Pancreas (tissue), 10 donors: Measurements from ENCODE around the gene SMC3. TPM values are rescaled to one million over a fixed set of nuclear protein-coding genes. Genes with fewer than 3 reads are reported as not detected.

Experiments
- ATAC-seq, 4 donors: fragments of 200-7000 bp; cut with Tn5 transposase; one replicate each; pipeline versions ENCODE4 v1.8.0 to v1.9.1; 2020; ENCODE audit warnings: mild to moderate bottlenecking in 4 of 4, moderate library complexity in 4 of 4
- DNase-seq, 6 donors: peaks; one replicate each; pipeline ENCODE4 v3.0.0-alpha.2; 2020
- FAIRE-seq: peaks from 2 replicates; lab custom pipeline; 2012; peaks lifted over from hg19 to GRCh38; lab: Jason Lieb, UNC
- H3K27ac ChIP-seq, 4 donors: fragments of 200-600 bp; sonication (generic); 1 replicate in 3 of 4; 2 replicates in 1 of 4; pipeline versions ENCODE4 v1.5.0 to v1.8.0; 2020
- H3K27me3 ChIP-seq, 4 donors: fragments of 200-600 bp; one replicate each; pipeline ENCODE4 v1.8.0; 2021
- H3K36me3 ChIP-seq, 3 donors: fragments of 200-600 bp; sonication (generic) in 1 of 3; one replicate each; pipeline versions ENCODE4 v1.5.0 to v1.8.0; 2020 to 2021
- H3K4me1 ChIP-seq, 3 donors: fragments of 200-600 bp; one replicate each; pipeline ENCODE4 v1.8.0; 2021
- H3K4me3 ChIP-seq, 4 donors: fragments of 200-600 bp; sonication (generic) in 2 of 4; one replicate each; pipeline versions ENCODE4 v1.5.0 to v1.8.0; 2020 to 2021
- H3K9me3 ChIP-seq, 4 donors: fragments of 200-600 bp; one replicate each; pipeline ENCODE4 v1.8.0; 2021
- CTCF ChIP-seq, 4 donors: fragments of 200-600 bp; sonication (generic) in 3 of 4; IDR thresholded peaks; one replicate each; pipeline versions ENCODE4 v1.5.0 to v1.8.0; 2021; ENCODE audit warnings: antibody characterized with exemption in 4 of 4
- WGBS, 2 donors: extraction: QIAGEN DNeasy Blood & Tissue Kit; methylation state at CpG; one replicate each; pipeline ENCODE4 v1.1.7; 2013; 5-methylcytosine and 5-hydroxymethylcytosine counted together
- intact Hi-C, 3 donors: fragments of 100-400 bp; cut with DNase I; formaldehyde crosslinking; loops; one replicate each; pipeline versions ENCODE4 v1.11.1 to v1.14.2; 2022
- polyA plus RNA-seq, 2 donors: library from polyadenylated mRNA; stranded (reverse); fragments of 200-250 nt; gene quantifications; one replicate each; pipeline ENCODE4 v1.2.3, GENCODE V29; 2013
- total RNA-seq, 6 donors: library from RNA; stranded (reverse); fragmentation: NEBNext Ultra II Directional in 4 of 6; extraction: Animal tissue kit (Norgen Biotek cat#: 25700) in 4 of 6; gene quantifications; one replicate each; pipeline versions ENCODE4 v1.2.1 to v1.2.4, GENCODE V29; 2021 to 2023
- donor health status: healthy with polysubstance abuse.
- donor health status: DM: no; HTN: no; CAD: no; lungs with moderate emphysema.
- donor health status: DM: no; HTN: no; CAD: no.
- donor health status: control.
- donor health status: control.
- donor health status: Bipolar disorder and iron deficiency.
- donor health status: DM: yes; HTN: yes; CAD: no.
- donor health status: DM: no; HTN: no; CAD: no.
- donor health status: DM: no; HTN: no; CAD: no.
- donor health status: DM: yes; HTN: yes; CAD: no.

Gene SMC3
- total and polyA plus RNA-seq, 8 donors = 7.7 to 22.7 (median 17.7) TPM

DNA sequence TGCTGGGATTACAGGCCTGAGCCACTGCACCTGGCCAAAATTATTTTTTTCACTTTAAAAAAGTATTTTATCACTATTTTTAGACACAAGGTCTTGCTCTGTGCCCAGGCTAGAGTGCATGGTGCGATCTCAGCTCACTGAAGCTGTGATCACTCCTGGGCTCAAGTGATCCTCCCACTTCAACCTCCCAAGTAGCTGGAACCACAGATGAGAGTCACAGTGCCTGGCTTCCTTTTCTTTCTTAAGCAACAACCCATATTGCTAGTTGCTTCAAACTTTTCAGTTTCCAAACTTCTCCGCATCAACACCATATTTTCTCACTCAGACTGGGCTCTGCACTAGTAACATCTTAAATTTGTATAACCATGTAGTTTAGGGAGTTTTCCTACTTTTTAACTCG lies 9.5 kb upstream of the SMC3 start:
- TF ChIP-seq CTCF (IDR thresholded peaks at IDR 0.05) = no peak
- no peak for ATAC-seq
- Histone ChIP-seq H3K27ac (no peak overlapping the region), H3K36me3 (no peaks in the 10 kb centered on the region), H3K27me3 (peaks cover 0 to 3% (median 0%) of the 10 kb centered on the region in 4 donors), H3K4me1 (no peaks in the 10 kb centered on the region), H3K9me3 (no peaks in the 10 kb centered on the region), H3K4me3 (no peak overlapping the region)
- FAIRE-seq = no peak
- no peak for DNase-seq
- WGBS, 2 donors = 80 to 90% methylated on average over 3 of the region's 3 CpGs
- intact Hi-C loops = loop anchor here in 1 of 3 donors (10.0 kb wide), 1 partner anchor 423 kb away; no protein-coding TSS in a partner anchor

DNA sequence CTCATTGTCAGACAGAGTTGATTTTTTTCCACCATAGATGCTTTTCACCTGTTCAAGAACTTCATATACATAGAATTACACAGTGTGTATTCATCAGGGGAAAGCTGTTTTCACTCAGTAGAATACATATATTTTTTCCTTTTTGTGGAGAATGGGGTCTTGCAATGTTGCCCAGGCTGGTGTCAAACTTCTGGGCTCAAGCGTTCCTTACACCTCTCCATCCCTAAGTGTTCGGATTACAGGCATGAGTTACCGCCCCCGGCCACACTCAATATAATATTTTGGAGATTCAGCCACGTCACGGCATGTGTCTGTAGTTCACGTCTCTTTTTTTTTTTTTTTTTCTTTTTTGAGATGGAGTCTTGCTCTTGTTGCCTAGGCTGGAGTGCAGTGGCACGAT lies 7.5 kb upstream of the SMC3 start:
- ATAC-seq (no peak), DNase-seq (no peak), FAIRE-seq (no peak)
- Histone ChIP-seq H3K36me3 (no peaks in the 10 kb centered on the region), H3K9me3 (no peaks in the 10 kb centered on the region), H3K4me3 (no peak overlapping the region), H3K27me3 (peaks cover 0 to 3% (median 0%) of the 10 kb centered on the region in 4 donors), H3K4me1 (no peaks in the 10 kb centered on the region), H3K27ac (no peak overlapping the region)
- WGBS, 2 donors = 82 to 94% methylated on average over 8 of the region's 8 CpGs
- intact Hi-C loops = no loop called here
- TF ChIP-seq CTCF (IDR thresholded peaks at IDR 0.05) = no peak

GRCh38 chr10:110561292-110561691 lies 6.2 kb upstream of the SMC3 start:
- ATAC-seq = no peak
- Histone ChIP-seq H3K36me3 (no peaks in the 10 kb centered on the region), H3K9me3 (no peaks in the 10 kb centered on the region), H3K27ac (no peak overlapping the region), H3K27me3 (peaks cover 0 to 3% (median 0%) of the 10 kb centered on the region in 4 donors), H3K4me1 (no peaks in the 10 kb centered on the region), H3K4me3 (no peak overlapping the region)
- WGBS, 2 donors = 60 to 69% methylated on average over 3 of the region's 3 CpGs
- TF ChIP-seq CTCF (IDR thresholded peaks at IDR 0.05) = no peak
- no peak for DNase-seq
- FAIRE-seq = no peak
- intact Hi-C loops = no loop called here

GRCh38 chr10:110562348-110562747 lies 5.1 kb upstream of the SMC3 start:
- DNase-seq = no peak
- no peak for TF ChIP-seq CTCF (IDR thresholded peaks at IDR 0.05)
- H3K36me3 ChIP-seq = no peaks in the 10 kb centered on the region
- H3K4me3 ChIP-seq = no peak overlapping the region
- no peaks in the 10 kb centered on the region for H3K4me1 ChIP-seq
- H3K9me3 ChIP-seq = no peaks in the 10 kb centered on the region
- intact Hi-C loops = no loop called here
- peaks cover 0 to 3% (median 0%) of the 10 kb centered on the region in 4 donors for H3K27me3 ChIP-seq
- H3K27ac ChIP-seq = no peak overlapping the region
- ATAC-seq = no peak
- WGBS, 2 donors = 80 to 87% methylated on average over 4 of the region's 4 CpGs
- FAIRE-seq = no peak

GRCh38 chr10:110563132-110563531 lies 4.4 kb upstream of the SMC3 start:
- H3K36me3 ChIP-seq = no peaks in the 10 kb centered on the region
- 82 to 90% methylated on average over 8 of the region's 8 CpGs for WGBS, 2 donors
- peaks cover 0 to 3% (median 0%) of the 10 kb centered on the region in 4 donors for H3K27me3 ChIP-seq
- no peak for DNase-seq
- H3K4me1 ChIP-seq = no peaks in the 10 kb centered on the region
- intact Hi-C loops = no loop called here
- TF ChIP-seq CTCF (IDR thresholded peaks at IDR 0.05) = no peak
- H3K4me3 ChIP-seq = no peak overlapping the region
- no peak for FAIRE-seq
- no peak for ATAC-seq
- H3K27ac ChIP-seq = no peak overlapping the region
- no peaks in the 10 kb centered on the region for H3K9me3 ChIP-seq
